ENCODE results near the gene LPA. TPM values are rescaled to one million over a fixed set of nuclear protein-coding genes. Genes with fewer than 3 reads are reported as not detected.

The LPA gene
- total and polyA plus RNA-seq, 2 of the 13 experiments (the other 11 are each of a cell fraction or from before 2014, with no cell fraction given) = not detected

DNA sequence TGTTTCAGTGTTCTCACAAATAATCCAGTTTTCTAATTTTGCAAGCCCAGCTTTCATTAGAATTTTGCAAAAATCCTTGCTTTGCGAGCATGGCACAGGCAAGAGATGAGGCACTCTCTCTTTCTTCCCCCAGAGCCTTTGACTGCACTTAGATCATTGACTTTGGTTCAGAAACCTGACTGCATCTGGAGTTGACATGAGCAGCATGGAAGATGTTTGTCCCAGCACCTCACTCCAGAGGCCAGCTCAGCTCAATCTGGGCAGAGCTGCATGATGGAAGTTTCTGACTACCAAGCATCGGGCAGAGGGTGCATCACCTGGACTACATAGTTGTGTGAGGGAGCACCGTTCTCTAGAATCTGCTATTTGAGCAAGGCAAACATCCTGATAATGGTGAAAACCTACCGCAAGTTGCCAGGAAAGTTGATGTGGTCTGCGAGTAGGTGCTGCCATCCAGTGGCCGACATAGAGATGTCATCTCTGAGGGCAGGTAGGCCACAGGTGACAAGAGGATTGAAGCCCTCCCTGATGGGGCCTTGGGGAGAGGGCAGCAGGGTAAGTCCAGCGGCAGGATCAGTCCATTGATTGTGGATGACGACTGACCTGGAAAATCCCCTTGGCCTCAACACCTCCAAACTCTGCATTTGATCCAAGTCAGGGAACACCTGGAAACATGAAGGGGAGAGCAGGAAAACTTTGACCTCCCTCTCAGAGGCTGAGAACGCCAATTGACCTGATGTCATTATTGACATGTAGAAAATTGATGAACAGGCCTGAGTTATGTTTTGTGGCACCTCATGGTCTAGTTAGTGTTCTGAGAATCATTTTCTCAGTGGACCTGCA lies 3.8 kb upstream of the LPA start (continued):
- TF ChIP-seq ZNF607 (CRISPR knock-in tag; IDR thresholded peaks at IDR 0.05; ENCODE audit: borderline replicate concordance) = no peak
- no peak for TF ChIP-seq FOXO1 (CRISPR knock-in tag; IDR thresholded peaks at IDR 0.05)
- TF ChIP-seq EZH2 (conservative IDR thresholded peaks at IDR 0.05; ENCODE audit: low read depth, low read length) = no peak
- no peak for TF ChIP-seq ZNF766 (CRISPR knock-in tag; IDR thresholded peaks at IDR 0.05; ENCODE audit: borderline replicate concordance)
- TF ChIP-seq ZNF18 (CRISPR knock-in tag; IDR thresholded peaks at IDR 0.05; ENCODE audit: insufficient replicate concordance) = no peak
- no peak for TF ChIP-seq RARA (CRISPR knock-in tag; IDR thresholded peaks at IDR 0.05)
- TF ChIP-seq SAP130 (CRISPR knock-in tag; IDR thresholded peaks at IDR 0.05; ENCODE audit: low read depth) = no peak
- TF ChIP-seq CREB1 (IDR thresholded peaks at IDR 0.05) = no peak
- no peak for TF ChIP-seq CREB1 (CRISPR knock-in tag; IDR thresholded peaks at IDR 0.05)
- no peak for TF ChIP-seq ZNF790 (CRISPR knock-in tag; IDR thresholded peaks at IDR 0.05; ENCODE audit: borderline replicate concordance)
- TF ChIP-seq JUND (CRISPR knock-in tag; IDR thresholded peaks at IDR 0.05) = no peak
- TF ChIP-seq, protein P1, sequence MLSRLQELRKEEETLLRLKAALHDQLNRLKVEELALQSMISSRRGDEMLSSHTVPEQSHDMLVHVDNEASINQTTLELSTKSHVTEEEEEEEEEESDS (CRISPR knock-in tag; IDR thresholded peaks at IDR 0.05; ENCODE audit: borderline replicate concordance) = no peak
- TF ChIP-seq ZSCAN21 (CRISPR knock-in tag; IDR thresholded peaks at IDR 0.05; ENCODE audit: borderline replicate concordance) = peak; percentile 60; the same call in 1 of the 2 replicates
- 0 out of 2 replicates have a peak, but pooled peaks have one; percentile 41 for TF ChIP-seq ZNF691 (CRISPR knock-in tag; IDR thresholded peaks at IDR 0.05; ENCODE audit: borderline replicate concordance, low read depth)
- TF ChIP-seq MED8 (CRISPR knock-in tag; IDR thresholded peaks at IDR 0.05; ENCODE audit: insufficient replicate concordance) = no peak
- TF ChIP-seq SMAD9 (CRISPR knock-in tag; IDR thresholded peaks at IDR 0.05) = no peak
- peak; percentile 96 for TF ChIP-seq ZNF263 (CRISPR knock-in tag; IDR thresholded peaks at IDR 0.05)
- TF ChIP-seq ZNF562 (CRISPR knock-in tag; IDR thresholded peaks at IDR 0.05; ENCODE audit: borderline replicate concordance) = no peak
- no peak for TF ChIP-seq MZF1 (CRISPR knock-in tag; IDR thresholded peaks at IDR 0.05; ENCODE audit: borderline replicate concordance)
- TF ChIP-seq ZFP36L1 (CRISPR knock-in tag; IDR thresholded peaks at IDR 0.05) = peak; percentile 20; the same call in 1 of the 2 replicates
- TF ChIP-seq, protein P2, sequence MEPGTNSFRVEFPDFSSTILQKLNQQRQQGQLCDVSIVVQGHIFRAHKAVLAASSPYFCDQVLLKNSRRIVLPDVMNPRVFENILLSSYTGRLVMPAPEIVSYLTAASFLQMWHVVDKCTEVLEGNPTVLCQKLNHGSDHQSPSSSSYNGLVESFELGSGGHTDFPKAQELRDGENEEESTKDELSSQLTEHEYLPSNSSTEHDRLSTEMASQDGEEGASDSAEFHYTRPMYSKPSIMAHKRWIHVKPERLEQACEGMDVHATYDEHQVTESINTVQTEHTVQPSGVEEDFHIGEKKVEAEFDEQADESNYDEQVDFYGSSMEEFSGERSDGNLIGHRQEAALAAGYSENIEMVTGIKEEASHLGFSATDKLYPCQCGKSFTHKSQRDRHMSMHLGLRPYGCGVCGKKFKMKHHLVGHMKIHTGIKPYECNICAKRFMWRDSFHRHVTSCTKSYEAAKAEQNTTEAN (CRISPR knock-in tag; conservative IDR thresholded peaks at IDR 0.05) = no peak
- peak; percentile 10 for TF ChIP-seq IKZF4 (CRISPR knock-in tag; IDR thresholded peaks at IDR 0.05; ENCODE audit: borderline replicate concordance, low read depth, not compliant biosample characterization)
